Vagina (tissue), 2 donors: ENCODE results near the gene MSLN.
"Not testable (repeated sequence)": the region's sequence is repeated elsewhere in the genome, so short reads cannot be mapped to it uniquely, and the experiment has no call there.

Experiments used
- CTCF ChIP-seq, 3 experiments: fragments of 450-650 bp in 2 of 3; fragments of 200-600 bp in 1 of 3; sonication (generic) in 1 of 3; IDR thresholded peaks; one replicate each; pipeline ENCODE4 v1.5.1; 2017 to 2019; ENCODE audit warnings: antibody characterized with exemption in 3 of 3, mild to moderate bottlenecking in 2 of 3, moderate library complexity in 2 of 3
- POLR2A ChIP-seq, 2 donors: fragments of 450-650 bp; IDR thresholded peaks; one replicate each; pipeline ENCODE4 v1.6.1; 2017; ENCODE audit warnings: antibody characterized with exemption in 2 of 2, mild to moderate bottlenecking in 2 of 2, moderate library complexity in 2 of 2
- POLR2AphosphoS5 ChIP-seq, 2 donors: sonication (generic); formaldehyde crosslinking; IDR thresholded peaks; one replicate each; pipeline ENCODE4 v1.9.0; 2017; ENCODE audit warnings: antibody characterized with exemption in 2 of 2, mild to moderate bottlenecking in 2 of 2, low read depth in 1 of 2; ENCODE audit not compliant: insufficient read depth in 1 of 2

- TF ChIP-seq CTCF (IDR thresholded peaks at IDR 0.05); POLR2AphosphoS5 (IDR thresholded peaks at IDR 0.05; ENCODE audit: insufficient read depth in 1 of 2, low read depth in 1 of 2); POLR2A (IDR thresholded peaks at IDR 0.05): not testable (repeated sequence)
Observed at GRCh38 chr16:742894-743293, 17.6 kb upstream of the MSLN start.
